EH (cell line): ENCODE measurements around the gene SLC9A8.
A peak's percentile ranks its signal among the peaks of the same experiment; 100 is the strongest.
"Not testable (repeated sequence)": the region's sequence is repeated elsewhere in the genome, so short reads cannot be mapped to it uniquely, and the experiment has no call there.

ENCODE experiments used
- DNase-seq: peaks from one replicate; pipeline ENCODE4 v3.0.0-alpha.2; 2015; ENCODE audit warnings: low read depth

The SLC9A8 gene

DNA sequence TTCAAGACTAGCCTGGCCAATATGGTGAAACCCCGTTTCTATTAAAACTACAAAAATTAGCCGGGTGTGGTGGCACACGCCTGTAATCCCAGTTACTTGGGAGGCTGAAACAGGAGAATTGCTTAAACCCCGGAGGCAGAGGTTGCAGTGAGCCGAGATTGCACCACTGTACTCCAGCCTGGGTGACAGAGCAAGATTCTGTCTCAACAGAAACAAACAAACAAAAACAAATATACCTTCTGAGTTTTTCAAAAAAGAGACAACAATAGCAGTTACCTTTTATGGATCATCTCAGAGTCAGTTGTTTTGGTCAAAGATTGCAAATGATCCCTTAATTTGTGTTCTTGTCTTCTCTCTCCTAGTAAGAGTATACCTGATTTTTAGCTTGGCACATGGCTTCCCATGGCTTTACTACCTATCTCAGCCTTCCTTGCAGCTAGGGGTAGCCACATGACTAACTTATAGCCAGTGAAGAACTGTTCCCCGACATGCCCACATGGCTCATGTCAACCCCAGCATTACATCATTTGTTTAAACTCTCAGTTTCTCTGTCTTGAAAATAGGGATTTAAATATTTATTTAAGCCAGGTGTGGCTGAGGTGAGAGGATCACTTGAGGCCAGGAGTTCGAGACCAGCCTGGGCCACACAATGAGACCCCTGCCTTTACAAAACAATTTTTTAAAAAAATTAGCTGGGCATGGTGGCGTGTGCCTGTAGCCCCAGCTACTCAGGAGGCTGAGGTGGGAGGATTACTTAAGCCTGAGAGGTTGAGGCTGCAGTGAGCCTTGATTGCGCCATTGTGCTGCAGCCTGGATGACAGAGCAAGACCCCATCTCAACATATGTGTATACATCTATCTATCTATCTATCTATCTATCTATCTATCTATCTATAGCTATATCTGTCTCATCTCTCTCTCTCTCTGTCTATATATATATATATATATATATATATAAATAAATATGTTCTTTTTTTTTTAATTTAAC lies 25.0 kb upstream of the SLC9A8 start:
- no peak for DNase-seq

DNA sequence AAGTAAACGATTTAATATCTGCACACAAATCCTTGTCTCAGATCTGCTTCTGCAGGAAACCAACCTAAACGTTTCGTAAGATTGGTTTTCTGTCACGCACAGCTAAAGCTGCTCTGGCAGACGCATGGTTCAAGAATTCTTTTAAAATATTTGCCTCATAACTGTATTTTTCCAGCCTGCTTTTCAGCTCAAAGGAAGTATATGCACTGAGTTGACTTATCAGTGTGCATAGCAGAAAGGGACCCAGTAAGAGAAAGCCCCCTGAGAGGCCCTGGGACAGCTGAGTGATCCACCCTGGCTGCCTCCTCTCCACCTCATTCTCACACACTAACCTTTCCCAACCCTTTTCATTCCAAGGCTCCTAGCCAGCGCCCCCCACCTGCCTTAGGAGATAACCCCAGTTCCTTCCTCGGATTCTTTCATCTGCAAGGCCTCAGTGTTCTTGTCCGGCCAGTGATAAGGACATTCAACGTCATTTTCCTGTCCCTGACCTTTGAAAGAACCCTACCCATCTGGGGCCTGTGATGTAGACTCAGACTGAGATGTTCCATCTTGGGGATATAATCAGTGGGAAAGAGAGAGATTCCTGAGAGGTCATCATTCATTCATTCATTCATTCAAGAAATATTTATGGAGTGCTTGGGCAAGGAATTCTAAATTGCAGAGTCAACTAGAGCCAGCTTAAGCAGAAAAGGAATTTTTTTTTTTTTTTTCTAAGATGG lies 22.4 kb upstream of the SLC9A8 start:
- peak; percentile 93 for DNase-seq

DNA sequence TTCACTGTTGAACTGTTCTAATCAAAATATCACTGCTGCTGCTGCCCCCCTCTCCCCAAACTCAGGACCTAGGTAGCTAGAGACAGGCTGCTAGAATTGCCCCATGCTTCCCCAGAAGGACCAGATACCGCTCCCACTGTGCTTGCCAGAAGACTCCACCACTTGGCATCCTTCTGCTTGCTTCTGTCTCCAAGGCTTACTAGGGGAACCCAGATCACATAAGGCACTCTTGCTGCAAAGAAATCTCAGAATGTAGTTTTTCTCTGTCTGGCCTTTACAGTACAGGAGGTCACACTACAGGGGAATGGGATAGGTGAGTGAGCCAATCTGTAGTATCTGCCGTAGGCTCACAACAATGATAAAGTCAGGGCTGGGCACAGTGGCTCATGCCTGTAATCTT lies 21.5 kb upstream of the SLC9A8 start:
- DNase-seq = no peak

DNA sequence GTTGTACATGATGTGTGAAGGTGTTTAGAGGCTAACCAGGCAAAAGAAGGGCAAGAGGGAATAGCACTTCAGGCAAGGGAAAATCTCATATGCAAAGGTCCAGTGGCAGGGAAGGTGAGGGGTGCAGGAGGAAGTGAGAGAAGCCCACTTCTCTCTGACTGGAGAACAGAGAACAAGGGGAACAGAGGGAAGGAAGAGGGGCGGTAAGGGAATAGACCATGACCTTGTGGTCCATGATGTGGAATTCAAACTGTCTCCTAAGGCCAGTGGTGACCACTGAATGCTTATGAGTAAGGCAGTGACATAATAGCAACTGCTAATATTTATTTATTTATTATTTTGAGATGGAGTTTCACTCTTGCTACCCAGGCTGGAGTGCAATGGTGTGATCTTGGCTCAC lies 20.6 kb upstream of the SLC9A8 start:
- DNase-seq = peak; percentile 52

DNA sequence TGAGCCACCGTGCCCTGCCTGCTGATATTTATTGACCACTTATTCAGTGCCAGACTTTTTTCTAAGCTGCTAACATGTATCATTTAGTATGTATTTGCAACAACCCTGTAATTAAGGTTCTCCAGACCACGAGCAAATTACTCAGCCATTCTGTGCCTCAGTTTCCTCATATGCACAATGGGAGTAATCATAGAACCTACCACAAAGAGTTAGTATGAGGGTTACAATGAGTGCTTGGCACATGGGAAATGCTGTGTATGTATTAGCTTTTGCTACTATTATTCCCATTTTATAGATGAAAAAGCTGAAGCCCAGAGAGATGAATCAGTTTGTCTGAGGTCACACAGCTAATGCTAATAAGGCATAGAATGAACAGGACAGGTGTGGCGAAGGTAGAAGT lies 20.0 kb upstream of the SLC9A8 start:
- no peak for DNase-seq

DNA sequence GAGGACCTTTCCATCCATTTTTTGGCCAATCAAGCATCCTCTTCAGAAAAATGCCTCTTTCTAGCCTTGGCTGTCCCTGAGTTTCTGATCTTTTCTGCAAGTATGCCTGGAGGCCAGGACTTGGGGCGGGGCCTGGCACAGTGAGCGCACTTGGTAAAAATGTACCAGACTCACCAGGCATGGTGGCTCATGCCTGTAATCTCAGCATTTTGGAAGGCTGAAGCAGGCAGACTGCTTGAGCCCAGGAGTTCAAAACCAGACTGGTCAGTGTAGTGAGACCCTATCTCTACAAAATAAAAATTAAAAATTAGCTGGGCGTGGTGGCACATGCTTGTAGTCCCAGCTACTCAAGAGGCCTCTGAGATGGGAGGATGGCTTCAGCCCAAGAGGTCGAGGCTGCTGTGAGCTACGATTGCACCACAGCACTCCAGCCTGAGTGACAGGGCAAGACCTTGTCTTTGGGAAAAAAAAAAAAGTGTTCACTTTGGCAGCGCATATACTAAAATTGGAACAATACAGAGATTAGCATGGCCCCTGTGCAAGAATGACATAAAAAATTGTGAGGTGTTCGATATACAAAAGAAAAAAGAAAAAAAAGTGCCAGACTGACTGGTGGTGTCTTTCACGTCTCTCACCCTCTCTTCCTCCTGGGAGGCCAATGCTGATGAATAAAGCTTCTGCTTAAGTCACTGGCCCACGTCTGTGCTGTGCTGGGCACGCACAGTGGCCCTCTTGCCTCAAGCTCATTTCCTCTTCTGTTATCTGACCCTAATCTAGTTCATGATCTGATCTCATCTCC lies 18.1 kb upstream of the SLC9A8 start:
- DNase-seq = peak; percentile 62

DNA sequence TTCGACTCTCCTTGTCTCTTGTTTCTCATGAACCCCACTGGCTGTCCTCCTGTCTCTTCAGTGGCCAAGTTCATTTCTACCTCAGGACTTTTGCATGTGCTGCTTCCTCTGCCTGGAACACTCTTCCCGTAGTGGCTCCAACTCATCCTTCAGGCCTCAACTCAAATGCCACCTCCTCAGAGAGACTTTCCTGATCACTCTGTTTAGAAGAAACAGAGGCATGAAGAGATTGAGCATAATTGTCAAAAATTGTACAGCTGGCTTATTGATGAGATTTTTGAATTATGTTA lies 17.5 kb upstream of the SLC9A8 start:
- DNase-seq = no peak

DNA sequence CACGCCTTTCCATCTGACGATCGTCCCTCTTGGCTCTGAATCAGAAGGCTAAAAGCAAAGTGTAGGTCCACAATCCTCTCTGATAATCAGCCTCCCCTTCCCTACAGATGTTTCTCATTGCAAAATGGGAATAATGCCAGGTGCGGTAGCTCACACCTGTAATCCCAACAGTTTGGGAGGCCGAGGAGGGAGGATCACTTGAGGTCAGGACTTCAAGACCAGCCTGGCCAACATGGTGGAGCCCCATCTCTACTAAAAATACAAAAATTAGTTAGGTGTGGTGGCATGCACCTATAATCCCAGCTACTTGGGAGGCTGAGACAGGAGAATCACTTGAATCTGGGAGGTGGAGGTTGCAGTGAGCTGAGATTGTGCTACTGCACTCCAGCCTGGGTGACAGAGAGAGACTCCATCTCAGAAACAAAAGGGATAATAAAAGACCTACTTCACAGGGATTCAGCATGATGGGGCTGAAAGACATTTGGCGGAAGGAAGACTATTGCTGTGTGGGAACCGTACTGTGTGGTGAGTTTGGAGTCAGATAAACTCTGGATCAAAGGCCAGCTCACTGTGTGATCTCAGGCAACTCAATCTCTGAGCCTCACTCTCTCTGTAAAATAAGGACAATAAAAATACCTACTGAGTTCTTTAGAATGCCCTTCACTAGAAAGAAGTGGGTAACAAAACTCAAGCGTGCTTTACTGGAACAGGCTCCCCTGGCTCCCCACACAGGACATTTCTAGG lies 15.9 kb upstream of the SLC9A8 start:
- DNase-seq = no peak

DNA sequence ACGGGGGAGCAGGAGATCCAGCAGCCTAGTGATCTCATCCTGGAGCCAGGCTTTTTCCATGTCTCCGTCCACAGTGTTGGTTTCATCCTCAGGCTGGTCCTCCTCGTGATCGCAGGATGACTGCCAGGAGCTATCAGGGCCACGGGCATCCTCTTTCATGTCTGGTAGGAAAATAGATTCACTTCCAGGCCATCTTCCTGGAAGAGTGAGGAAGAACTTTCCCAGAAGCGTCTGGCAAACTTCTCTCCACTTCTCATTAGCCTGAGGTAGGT lies 15.3 kb upstream of the SLC9A8 start:
- DNase-seq = no peak

DNA sequence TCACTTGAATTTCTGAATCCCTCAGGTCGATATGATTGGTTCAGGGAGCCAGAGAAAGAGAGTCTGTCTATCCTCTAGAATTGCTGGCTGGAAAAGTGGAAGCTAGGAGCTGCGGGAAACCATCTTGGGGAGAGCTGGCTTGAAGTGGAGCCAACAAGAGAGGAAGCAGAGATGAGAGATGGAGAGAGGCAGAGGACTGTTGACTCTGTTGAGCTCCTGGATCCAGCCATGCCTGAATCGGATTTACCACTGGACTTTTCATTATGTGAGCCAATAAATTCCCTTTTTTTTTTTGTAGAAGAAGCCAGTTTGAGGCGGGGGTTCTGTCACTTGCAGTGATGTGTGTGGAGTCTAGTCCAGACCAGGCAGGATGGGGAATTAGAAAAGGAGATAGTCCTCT lies 13.9 kb upstream of the SLC9A8 start:
- DNase-seq = no peak

DNA sequence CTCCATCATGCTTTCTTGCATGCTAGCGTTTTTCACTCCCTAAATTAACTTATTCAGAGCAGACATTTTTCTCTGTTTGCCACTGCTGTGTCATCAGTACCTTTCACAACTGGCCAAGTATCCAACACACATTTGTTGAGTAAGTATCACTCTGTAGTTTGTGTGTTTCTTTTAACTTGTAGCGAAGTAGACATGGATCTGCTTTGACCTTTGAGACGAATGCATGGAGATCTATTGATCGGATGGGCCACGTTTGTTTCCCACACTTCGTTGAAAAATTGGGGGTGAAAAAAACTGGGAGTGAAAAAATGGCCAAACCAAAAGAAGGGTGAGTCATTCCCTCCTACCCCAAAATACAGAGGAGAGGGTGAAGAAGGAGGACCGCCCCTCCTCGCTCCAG lies 12.9 kb upstream of the SLC9A8 start:
- no peak for DNase-seq

DNA sequence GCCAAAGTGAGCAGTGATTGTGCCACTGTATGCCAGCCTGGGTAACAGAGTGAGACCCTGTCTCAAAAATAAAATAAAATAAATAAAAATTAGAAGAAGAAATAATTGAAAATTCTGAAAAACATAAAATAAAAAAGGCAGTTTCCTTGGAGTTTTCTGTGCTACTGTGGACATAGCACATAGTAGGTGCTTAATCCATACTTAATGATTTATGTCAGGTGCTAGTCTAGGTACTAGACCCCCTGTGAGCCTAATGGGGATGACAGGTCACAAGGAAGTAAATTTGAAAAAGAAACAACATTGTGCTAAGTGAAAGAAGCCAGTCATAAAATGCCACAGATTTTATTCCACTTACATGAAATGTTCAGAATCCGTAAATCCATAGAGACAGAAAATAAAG lies 9.2 kb upstream of the SLC9A8 start:
- no peak for DNase-seq

DNA sequence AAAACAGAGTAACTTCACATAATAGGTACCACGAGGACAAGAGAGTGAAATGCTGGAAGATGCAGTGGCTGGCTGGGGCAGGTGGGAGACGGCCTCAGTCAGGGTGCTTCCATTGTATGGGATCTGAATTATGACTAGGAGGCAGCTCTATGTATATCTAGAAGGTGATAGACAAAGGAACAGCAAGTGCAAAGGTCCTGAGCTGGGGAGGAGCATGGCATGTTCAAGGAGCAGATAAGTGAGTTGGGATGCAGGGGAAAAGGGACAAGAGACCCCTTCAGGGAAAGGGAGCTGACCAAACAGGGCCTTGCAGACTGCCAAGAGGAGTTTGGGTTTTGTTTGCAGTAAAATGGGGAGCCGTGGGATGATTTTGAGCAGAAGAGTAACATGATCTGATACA lies 8.3 kb upstream of the SLC9A8 start:
- no peak for DNase-seq

DNA sequence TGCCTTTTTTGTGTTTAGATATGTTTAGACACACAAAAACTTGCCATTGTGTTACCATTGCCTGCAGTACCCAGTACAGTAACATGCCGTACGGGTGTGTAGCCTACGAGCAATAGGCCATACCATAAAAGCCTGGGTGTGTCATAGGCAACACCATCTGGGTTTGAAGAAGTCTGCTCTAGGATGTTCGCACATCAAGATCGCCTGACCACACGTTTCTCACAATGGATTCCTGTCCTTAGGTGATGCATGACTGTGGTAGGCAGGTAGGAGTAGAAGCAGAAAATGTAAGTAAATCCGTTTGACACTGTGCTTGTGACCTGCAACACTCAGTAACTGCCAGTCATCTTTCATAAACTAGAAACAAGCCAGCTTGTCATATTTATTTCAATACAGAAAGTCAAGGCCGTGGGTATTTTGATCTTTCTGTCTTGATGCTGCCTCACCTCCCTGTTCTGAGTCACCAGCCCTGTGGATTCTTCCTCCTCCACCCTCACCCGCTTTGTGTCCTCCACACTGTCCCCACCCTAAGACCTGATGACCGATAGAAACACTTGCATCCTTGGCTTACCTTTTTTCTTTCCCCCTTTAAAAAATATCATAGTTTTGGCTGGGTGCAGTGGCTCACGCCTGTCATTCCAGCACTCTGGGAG lies 7.3 kb upstream of the SLC9A8 start:
- DNase-seq = not testable (repeated sequence)

DNA sequence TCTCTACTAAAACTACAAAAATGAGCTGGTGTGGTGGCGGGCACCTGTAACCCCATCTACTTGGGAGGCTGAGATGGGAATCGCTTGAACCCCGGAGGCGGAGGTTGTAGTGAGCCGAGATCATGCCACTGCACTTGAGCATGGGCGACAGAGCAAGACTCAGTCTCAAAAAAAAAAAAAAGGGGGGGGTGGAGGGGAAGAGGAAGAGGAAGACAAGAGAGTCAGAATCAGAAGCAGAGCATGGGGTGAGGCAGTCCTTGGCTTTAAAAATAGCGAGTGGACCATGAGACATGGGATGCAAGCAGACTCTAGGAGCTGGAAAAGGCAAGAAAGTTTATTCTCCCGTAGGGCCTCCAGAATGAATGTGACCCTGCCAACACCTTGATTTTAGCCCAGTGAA lies 3.9 kb upstream of the SLC9A8 start:
- no peak for DNase-seq

DNA sequence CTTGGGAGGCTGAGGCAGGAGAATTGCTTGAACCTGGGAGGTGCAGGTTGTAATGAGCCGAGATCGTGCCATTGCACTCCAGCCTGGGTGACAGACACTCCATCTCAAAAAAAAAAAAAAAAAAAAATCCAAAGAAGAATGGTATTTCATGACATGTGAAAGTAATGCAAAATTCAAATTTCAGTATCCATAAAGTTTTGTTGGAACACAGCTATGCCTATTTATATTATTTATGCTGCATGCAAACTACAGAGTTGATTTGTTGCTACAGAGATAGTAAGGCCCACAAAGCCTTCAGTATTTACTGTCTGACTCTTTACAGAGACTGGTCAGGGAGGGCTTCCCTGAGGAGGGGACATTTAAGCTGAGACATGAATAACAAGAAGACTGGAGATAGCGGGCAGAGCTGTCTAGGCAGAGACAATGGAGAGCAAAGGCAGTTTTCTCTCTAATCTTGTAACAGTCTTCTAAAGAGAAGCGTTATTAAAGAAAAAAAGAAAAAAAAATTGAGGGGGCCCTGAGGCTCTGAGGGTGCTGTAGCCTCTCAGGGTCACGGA lies 2.7 kb upstream of the SLC9A8 start:
- DNase-seq = no peak

DNA sequence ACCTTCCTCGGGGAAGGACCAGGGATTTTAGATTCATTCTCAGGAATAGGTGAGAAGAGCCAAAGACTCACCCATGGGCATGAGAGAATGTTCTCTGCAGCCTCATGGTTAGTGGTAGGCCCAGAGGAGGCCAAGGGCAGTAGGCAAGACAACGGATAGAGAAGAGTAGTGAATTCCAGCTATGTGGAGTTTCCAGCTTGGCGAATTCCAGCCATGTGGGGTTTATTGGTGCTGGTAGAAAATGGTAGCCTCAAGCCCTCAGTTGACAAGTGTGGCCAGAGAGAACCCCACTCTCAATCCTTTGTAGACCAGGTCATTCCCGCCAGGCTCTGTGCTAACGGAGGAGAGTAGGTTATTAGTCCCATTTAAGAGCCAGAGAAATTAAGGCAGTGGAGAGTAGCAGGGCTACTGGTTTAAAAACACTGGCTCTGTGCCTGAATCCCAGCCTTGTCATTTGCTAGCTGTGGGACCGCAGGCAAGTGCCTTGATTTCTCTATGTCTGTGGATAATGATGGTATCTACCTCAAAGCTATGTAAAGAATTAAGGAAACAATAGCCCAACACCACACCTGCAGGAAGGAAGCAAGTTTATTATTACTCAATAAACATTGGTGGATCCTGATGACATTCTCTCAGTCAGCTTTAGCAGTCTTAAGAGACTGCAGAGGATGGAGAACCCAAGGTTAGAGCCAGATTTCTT lies 2.0 kb upstream of the SLC9A8 start:
- no peak for DNase-seq

DNA sequence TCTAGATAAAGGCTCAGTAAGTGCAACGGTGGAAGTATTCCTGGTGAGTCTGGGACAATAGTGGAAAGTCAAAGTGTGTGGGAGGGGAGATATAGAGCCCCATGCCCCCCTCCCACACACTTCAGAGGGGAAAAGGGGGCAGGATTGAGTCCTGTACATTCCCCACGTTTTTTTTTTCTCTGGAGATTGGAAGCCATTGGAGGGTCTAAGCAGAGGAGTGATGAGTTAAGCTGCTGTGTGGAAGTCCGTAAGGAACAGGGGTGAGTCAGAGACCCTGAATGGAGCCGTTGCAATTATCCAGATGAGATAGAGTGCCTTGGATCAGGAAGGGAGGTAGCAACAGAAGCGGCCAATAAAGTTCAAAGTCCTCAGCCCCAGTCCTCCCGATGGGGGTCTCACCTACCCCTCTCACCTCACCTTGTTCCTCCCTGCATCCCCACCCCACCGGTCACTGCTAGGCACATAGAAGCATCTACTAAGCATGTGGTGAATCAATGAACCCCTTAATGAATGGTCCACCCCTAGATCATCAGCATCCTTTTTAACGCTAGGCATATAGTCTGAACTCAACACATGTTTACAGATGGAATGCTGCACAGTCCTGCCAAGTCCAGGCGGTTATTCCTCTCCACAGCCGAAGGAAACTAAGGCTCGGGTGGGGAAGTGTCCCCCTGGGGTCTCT lies 662 bp upstream of the SLC9A8 start:
- DNase-seq = peak; percentile 63

DNA sequence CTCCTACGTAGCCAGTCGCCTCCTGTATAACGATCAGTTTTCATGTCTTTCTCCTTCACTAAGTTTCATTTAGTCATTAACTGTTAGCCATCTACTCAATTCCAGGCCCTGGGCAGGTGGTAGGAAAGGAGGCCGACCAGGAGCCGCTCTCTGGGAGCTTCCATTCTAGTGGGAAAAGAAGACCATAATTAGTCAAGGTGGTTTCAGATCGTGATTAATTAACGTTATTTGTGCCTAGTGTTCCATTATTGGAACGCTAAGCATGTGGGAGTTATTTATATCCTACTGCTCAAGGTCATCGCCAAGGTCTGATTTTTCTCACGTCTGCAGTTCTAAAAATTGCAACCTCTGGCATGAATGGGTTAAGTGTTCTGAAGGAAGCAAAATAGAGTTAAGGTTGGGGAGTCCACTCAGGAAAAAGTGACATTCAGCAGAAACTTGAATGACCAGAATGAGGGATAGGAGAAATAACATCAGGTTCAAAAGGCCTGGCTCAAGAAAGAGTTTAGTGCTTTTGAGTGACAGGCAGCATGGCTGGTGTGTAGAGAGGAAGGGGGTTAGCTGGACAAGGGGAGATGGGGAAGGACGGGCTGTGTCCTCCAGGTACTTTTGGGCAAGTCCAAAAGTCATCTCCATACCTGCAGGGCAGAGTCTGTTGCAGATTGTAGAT lies 812 bp downstream of the SLC9A8 start:
- DNase-seq = no peak
